ENCODE measurements around the gene CLSTN2.
A peak's percentile ranks its signal among the peaks of the same experiment; 100 is the strongest.

Gene CLSTN2

GRCh38 chr3:139975594-139976365, 40.8 kb downstream of the CLSTN2 start:
- H3K27me3 ChIP-seq (ENCODE audit: insufficient read depth, low read depth, severe bottlenecking), result no peaks in the 10 kb centered on the region
- H3K36me3 ChIP-seq, result no peaks in the 10 kb centered on the region
- no peak for DNase-seq
- H3K27ac ChIP-seq, result no peak overlapping the region
- no peaks in the 10 kb centered on the region for H3K9me3 ChIP-seq (ENCODE audit: severe bottlenecking)
- no peak overlapping the region for H3K4me3 ChIP-seq (ENCODE audit: low read depth, low read length)
- TF ChIP-seq CTCF (IDR thresholded peaks at IDR 0.05; ENCODE audit: low read depth, low read length), result no peak

- H3K4me3 ChIP-seq (ENCODE audit: low read depth, low read length), result no peak overlapping the region
- H3K9me3 ChIP-seq (ENCODE audit: severe bottlenecking), result no peaks in the 10 kb centered on the region
- H3K27ac ChIP-seq, result no peak overlapping the region
- H3K27me3 ChIP-seq (ENCODE audit: insufficient read depth, low read depth, severe bottlenecking), result no peaks in the 10 kb centered on the region
- no peak for DNase-seq
- TF ChIP-seq CTCF (IDR thresholded peaks at IDR 0.05; ENCODE audit: low read depth, low read length), result no peak
- H3K36me3 ChIP-seq, result no peaks in the 10 kb centered on the region
Observed at GRCh38 chr3:139978966-139979365, 44.0 kb downstream of the CLSTN2 start.

- no peaks in the 10 kb centered on the region for H3K36me3 ChIP-seq
- TF ChIP-seq CTCF (IDR thresholded peaks at IDR 0.05; ENCODE audit: low read depth, low read length), result no peak
- no peaks in the 10 kb centered on the region for H3K9me3 ChIP-seq (ENCODE audit: severe bottlenecking)
- no peak overlapping the region for H3K4me3 ChIP-seq (ENCODE audit: low read depth, low read length)
- no peaks in the 10 kb centered on the region for H3K27me3 ChIP-seq (ENCODE audit: insufficient read depth, low read depth, severe bottlenecking)
- DNase-seq, result no peak
- H3K27ac ChIP-seq, result no peak overlapping the region
Observed at GRCh38 chr3:139979991-139980390, 45.0 kb downstream of the CLSTN2 start.

GRCh38 chr3:139982404-139982803, 47.4 kb downstream of the CLSTN2 start:
- TF ChIP-seq CTCF (IDR thresholded peaks at IDR 0.05; ENCODE audit: low read depth, low read length), result peak; percentile 54
- DNase-seq, result peak; percentile 18
- H3K27ac ChIP-seq, result no peak overlapping the region

GRCh38 chr3:139985576-139985975, 50.6 kb downstream of the CLSTN2 start:
- no peak overlapping the region for H3K4me3 ChIP-seq (ENCODE audit: low read depth, low read length)
- TF ChIP-seq CTCF (IDR thresholded peaks at IDR 0.05; ENCODE audit: low read depth, low read length), result no peak
- DNase-seq, result no peak
- H3K27ac ChIP-seq, result no peak overlapping the region
- no peaks in the 10 kb centered on the region for H3K27me3 ChIP-seq (ENCODE audit: insufficient read depth, low read depth, severe bottlenecking)
- no peaks in the 10 kb centered on the region for H3K36me3 ChIP-seq
- H3K9me3 ChIP-seq (ENCODE audit: severe bottlenecking), result no peaks in the 10 kb centered on the region

More at GRCh38 chr3:139982404-139982803, 47.4 kb downstream of the CLSTN2 start:
- no peak overlapping the region for H3K4me3 ChIP-seq (ENCODE audit: low read depth, low read length)
- no peaks in the 10 kb centered on the region for H3K9me3 ChIP-seq (ENCODE audit: severe bottlenecking)
- no peaks in the 10 kb centered on the region for H3K36me3 ChIP-seq
- no peaks in the 10 kb centered on the region for H3K27me3 ChIP-seq (ENCODE audit: insufficient read depth, low read depth, severe bottlenecking)

GRCh38 chr3:139987908-139988307, 52.9 kb downstream of the CLSTN2 start:
- H3K27me3 ChIP-seq (ENCODE audit: insufficient read depth, low read depth, severe bottlenecking), result no peaks in the 10 kb centered on the region
- no peaks in the 10 kb centered on the region for H3K9me3 ChIP-seq (ENCODE audit: severe bottlenecking)
- no peak overlapping the region for H3K4me3 ChIP-seq (ENCODE audit: low read depth, low read length)
- H3K36me3 ChIP-seq, result no peaks in the 10 kb centered on the region
- H3K27ac ChIP-seq, result no peak overlapping the region
- no peak for TF ChIP-seq CTCF (IDR thresholded peaks at IDR 0.05; ENCODE audit: low read depth, low read length)
- DNase-seq, result no peak

Data from WERI-Rb-1 (cell line).